ENCODE data around the gene PDE8B. TPM values are rescaled to one million over a fixed set of nuclear protein-coding genes. Genes with fewer than 3 reads are reported as not detected.

The PDE8B gene
- total RNA-seq, 1 experiment from 2014 or later, result 1.8 TPM

GRCh38 chr5:77189421-77189820 lies 21.1 kb upstream of the PDE8B start:
- no peak overlapping the region for H3K4me2 ChIP-seq
- no peaks in the 10 kb centered on the region for H4K20me1 ChIP-seq (ENCODE audit: insufficient read depth)
- POLR2A ChIA-PET (ENCODE audit: unreplicated experiment), result no interaction called here
- DNase-seq, result no peak
- H3K79me2 ChIP-seq (ENCODE audit: low read depth), result no peaks in the 10 kb centered on the region
- no peak for TF ChIP-seq EZH2 (IDR thresholded peaks at IDR 0.05; ENCODE audit: low read depth)
- TF ChIP-seq CTCF (conservative IDR thresholded peaks at IDR 0.05), result no peak
- H3K9me2 ChIP-seq (ENCODE audit: insufficient read depth), result no peaks in the 10 kb centered on the region
- H3K27me3 ChIP-seq (ENCODE audit: insufficient read depth, low read depth), result peaks cover 7% of the 10 kb centered on the region; the same call in 1 of the 2 replicates
- intact Hi-C loops (cut with micrococcal nuclease; ENCODE audit: unreplicated experiment), result no loop called here
- no peaks in the 10 kb centered on the region for H3K36me3 ChIP-seq (ENCODE audit: low read depth)
- no peak overlapping the region for H3K27ac ChIP-seq
- CTCF ChIA-PET, result no interaction called here
- no peaks in the 10 kb centered on the region for H3F3A ChIP-seq (ENCODE audit: insufficient read depth, low read depth)
- no peak overlapping the region for H2AFZ ChIP-seq
- no peaks in the 10 kb centered on the region for H3K4me1 ChIP-seq (replicated peaks; ENCODE audit: insufficient read depth)
- no peak overlapping the region for H3K4me3 ChIP-seq
- BruUV-seq (replicated peaks), result no TSS peak
- H3K9me3 ChIP-seq (ENCODE audit: insufficient read depth, low read depth), result no peaks in the 10 kb centered on the region; the same call in 1 of the 2 replicates

GRCh38 chr5:77192441-77193050 lies 17.9 kb upstream of the PDE8B start:
- H3K9me3 ChIP-seq (ENCODE audit: insufficient read depth, low read depth), result peaks cover under 1% of the 10 kb centered on the region; the same call in 1 of the 2 replicates
- H4K20me1 ChIP-seq (ENCODE audit: insufficient read depth), result no peaks in the 10 kb centered on the region
- H3K4me3 ChIP-seq, result no peak overlapping the region
- H3K4me1 ChIP-seq (replicated peaks; ENCODE audit: insufficient read depth), result no peaks in the 10 kb centered on the region
- CTCF ChIA-PET, result no interaction called here
- H2AFZ ChIP-seq, result no peak overlapping the region
- H3F3A ChIP-seq (ENCODE audit: insufficient read depth, low read depth), result no peaks in the 10 kb centered on the region
- peaks cover 7% of the 10 kb centered on the region; the same call in 1 of the 2 replicates for H3K27me3 ChIP-seq (ENCODE audit: insufficient read depth, low read depth)
- BruUV-seq (replicated peaks), result no TSS peak
- no peaks in the 10 kb centered on the region for H3K9me2 ChIP-seq (ENCODE audit: insufficient read depth)
- H3K79me2 ChIP-seq (ENCODE audit: low read depth), result no peaks in the 10 kb centered on the region
- intact Hi-C loops (cut with micrococcal nuclease; ENCODE audit: unreplicated experiment), result no loop called here
- TF ChIP-seq CTCF (conservative IDR thresholded peaks at IDR 0.05), result no peak
- no peak for TF ChIP-seq EZH2 (IDR thresholded peaks at IDR 0.05; ENCODE audit: low read depth)
- POLR2A ChIA-PET (ENCODE audit: unreplicated experiment), result no interaction called here
- no peak for DNase-seq
- no peak overlapping the region for H3K27ac ChIP-seq
- H3K36me3 ChIP-seq (ENCODE audit: low read depth), result no peaks in the 10 kb centered on the region
- H3K4me2 ChIP-seq, result no peak overlapping the region

GRCh38 chr5:77194762-77195161 lies 15.7 kb upstream of the PDE8B start:
- Histone ChIP-seq H3K36me3 (ENCODE audit: low read depth) (no peaks in the 10 kb centered on the region), H3K4me1 (replicated peaks; ENCODE audit: insufficient read depth) (no peaks in the 10 kb centered on the region), H3K27ac (no peak overlapping the region), H3K79me2 (ENCODE audit: low read depth) (no peaks in the 10 kb centered on the region), H3K9me3 (ENCODE audit: insufficient read depth, low read depth) (peaks cover 4% of the 10 kb centered on the region; the same call in 1 of the 2 replicates), H3K4me3 (no peak overlapping the region), H3K9me2 (ENCODE audit: insufficient read depth) (no peaks in the 10 kb centered on the region), H4K20me1 (ENCODE audit: insufficient read depth) (no peaks in the 10 kb centered on the region), H3F3A (ENCODE audit: insufficient read depth, low read depth) (no peaks in the 10 kb centered on the region), H3K27me3 (ENCODE audit: insufficient read depth, low read depth) (no peaks in the 10 kb centered on the region), H3K4me2 (no peak overlapping the region), H2AFZ (no peak overlapping the region)
- no TSS peak for BruUV-seq (replicated peaks)
- ChIA-PET POLR2A (ENCODE audit: unreplicated experiment) (no interaction called here), CTCF (no interaction called here)
- intact Hi-C loops (cut with micrococcal nuclease; ENCODE audit: unreplicated experiment), result no loop called here
- no peak for TF ChIP-seq EZH2 (IDR thresholded peaks at IDR 0.05; ENCODE audit: low read depth)
- TF ChIP-seq CTCF (conservative IDR thresholded peaks at IDR 0.05), result no peak
- DNase-seq, result no peak
